ENCODE results near the gene VCAN. TPM values are rescaled to one million over a fixed set of nuclear protein-coding genes. Genes with fewer than 3 reads are reported as not detected.

The VCAN gene
- under 0.01 TPM in 1 of 2 replicates, not detected in the other for total RNA-seq (2014; rRNA removed; shearing (Covaris generic))
- not detected in 2 replicates for total RNA-seq (2022)
- percentile 5 among the genes with signal in this experiment for Bru-seq, nascent RNA
- BruChase-seq, experiment 1, labeled RNA remaining after a 6-hour chase, result percentile 2 among the genes with signal in this experiment
- percentile 8 among the genes with signal in this experiment for BruChase-seq, experiment 2, labeled RNA remaining after a 2-hour chase
- long read RNA-seq, result 0 reads

- intact Hi-C loops (cut with micrococcal nuclease; ENCODE audit: unreplicated experiment), result no loop called here
- no peak within 1 kb of the TSS for H3K4me2 ChIP-seq (ENCODE audit: low read length)
- no peak within 1 kb of the TSS for H2AFZ ChIP-seq (ENCODE audit: low read length)
- H3K79me2 ChIP-seq (ENCODE audit: insufficient read depth, low read depth, low read length), result no peaks in the 10 kb centered on the region
- H3K4me3 ChIP-seq (ENCODE audit: low read depth, low read length, poor library complexity, severe bottlenecking), result no peak within 1 kb of the TSS
- CTCF ChIA-PET (ENCODE audit: unreplicated experiment), result no interaction called here
- POLR2A ChIA-PET, result interaction anchor here (0.7 kb wide), 1 partner anchor 549 kb away, joined by 3 read pairs; no protein-coding TSS in a partner anchor
- no peaks in the 10 kb centered on the region for H3K4me1 ChIP-seq (ENCODE audit: insufficient read depth, low read length, poor library complexity, severe bottlenecking)
- H4K20me1 ChIP-seq (ENCODE audit: insufficient read depth, low read length), result no peaks in the 10 kb centered on the region
- no peaks in the 10 kb centered on the region for H3K9me2 ChIP-seq (ENCODE audit: insufficient read depth, low read length)
- no peak within 1 kb of the TSS for H3K27ac ChIP-seq (ENCODE audit: low read depth, low read length, poor library complexity, severe bottlenecking)
- no peaks in the 10 kb centered on the region for H3K9me3 ChIP-seq (ENCODE audit: low read length)
- H3K36me3 ChIP-seq (ENCODE audit: insufficient read depth, low read length), result no peaks in the 10 kb centered on the region
- TF ChIP-seq, protein P1, sequence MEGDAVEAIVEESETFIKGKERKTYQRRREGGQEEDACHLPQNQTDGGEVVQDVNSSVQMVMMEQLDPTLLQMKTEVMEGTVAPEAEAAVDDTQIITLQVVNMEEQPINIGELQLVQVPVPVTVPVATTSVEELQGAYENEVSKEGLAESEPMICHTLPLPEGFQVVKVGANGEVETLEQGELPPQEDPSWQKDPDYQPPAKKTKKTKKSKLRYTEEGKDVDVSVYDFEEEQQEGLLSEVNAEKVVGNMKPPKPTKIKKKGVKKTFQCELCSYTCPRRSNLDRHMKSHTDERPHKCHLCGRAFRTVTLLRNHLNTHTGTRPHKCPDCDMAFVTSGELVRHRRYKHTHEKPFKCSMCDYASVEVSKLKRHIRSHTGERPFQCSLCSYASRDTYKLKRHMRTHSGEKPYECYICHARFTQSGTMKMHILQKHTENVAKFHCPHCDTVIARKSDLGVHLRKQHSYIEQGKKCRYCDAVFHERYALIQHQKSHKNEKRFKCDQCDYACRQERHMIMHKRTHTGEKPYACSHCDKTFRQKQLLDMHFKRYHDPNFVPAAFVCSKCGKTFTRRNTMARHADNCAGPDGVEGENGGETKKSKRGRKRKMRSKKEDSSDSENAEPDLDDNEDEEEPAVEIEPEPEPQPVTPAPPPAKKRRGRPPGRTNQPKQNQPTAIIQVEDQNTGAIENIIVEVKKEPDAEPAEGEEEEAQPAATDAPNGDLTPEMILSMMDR (conservative IDR thresholded peaks at IDR 0.05; ENCODE audit: low read length), result no peak
- no peak for TF ChIP-seq EZH2phosphoT487 (IDR thresholded peaks at IDR 0.05; ENCODE audit: borderline replicate concordance, low read depth, low read length)
- DNase-seq (ENCODE audit: low spot score), result no peak
- BruUV-seq (replicated peaks), result no TSS peak
Observed at GRCh38 chr5:83471405-83472212, at the start of gene VCAN. TSS of gene VCAN (plus strand) at chr5:83471744. CDS start at chr5:83483519, 11,775 bp downstream.

DNA sequence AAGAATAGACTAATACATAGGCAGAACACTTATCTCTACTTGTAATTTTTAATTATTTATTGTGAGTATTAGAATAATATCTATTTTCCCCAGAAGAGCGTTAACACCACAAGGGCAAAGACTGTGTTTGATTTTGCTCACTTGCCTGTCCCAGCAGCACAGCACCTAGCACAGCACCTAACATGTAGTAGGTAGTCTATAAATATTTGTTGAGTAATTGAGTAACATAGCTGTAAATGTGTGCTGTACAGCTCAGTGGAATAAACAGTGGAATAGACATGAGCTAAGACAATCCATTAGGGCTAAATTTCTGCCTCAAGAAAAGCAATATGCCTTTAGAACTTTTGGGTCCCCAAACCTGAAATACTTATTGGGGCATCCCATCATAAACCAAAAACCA is 49.3 kb upstream of the VCAN start:
- TF ChIP-seq, protein P1 (conservative IDR thresholded peaks at IDR 0.05; ENCODE audit: low read length), result no peak
- no peak for TF ChIP-seq EZH2phosphoT487 (IDR thresholded peaks at IDR 0.05; ENCODE audit: borderline replicate concordance, low read depth, low read length)
- no peaks in the 10 kb centered on the region for H3K9me2 ChIP-seq (ENCODE audit: insufficient read depth, low read length)
- H3K4me2 ChIP-seq (ENCODE audit: low read length), result no peak overlapping the region
- BruUV-seq (replicated peaks), result no TSS peak
- no peak overlapping the region for H3K4me3 ChIP-seq (ENCODE audit: low read depth, low read length, poor library complexity, severe bottlenecking)
- H4K20me1 ChIP-seq (ENCODE audit: insufficient read depth, low read length), result no peaks in the 10 kb centered on the region
- H3K4me1 ChIP-seq (ENCODE audit: insufficient read depth, low read length, poor library complexity, severe bottlenecking), result no peaks in the 10 kb centered on the region
- H3K27ac ChIP-seq (ENCODE audit: low read depth, low read length, poor library complexity, severe bottlenecking), result no peak overlapping the region
- CTCF ChIA-PET (ENCODE audit: unreplicated experiment), result no interaction called here
- H3K79me2 ChIP-seq (ENCODE audit: insufficient read depth, low read depth, low read length), result no peaks in the 10 kb centered on the region
- H3K9me3 ChIP-seq (ENCODE audit: low read length), result no peaks in the 10 kb centered on the region
- DNase-seq (ENCODE audit: low spot score), result no peak
- no peaks in the 10 kb centered on the region for H3K36me3 ChIP-seq (ENCODE audit: insufficient read depth, low read length)
- intact Hi-C loops (cut with micrococcal nuclease; ENCODE audit: unreplicated experiment), result no loop called here
- POLR2A ChIA-PET, result no interaction called here
- no peak overlapping the region for H2AFZ ChIP-seq (ENCODE audit: low read length)

- ChIA-PET POLR2A (no interaction called here), CTCF (ENCODE audit: unreplicated experiment) (no interaction called here)
- no peak for DNase-seq (ENCODE audit: low spot score)
- TF ChIP-seq, protein P1 (conservative IDR thresholded peaks at IDR 0.05; ENCODE audit: low read length), result no peak
- TF ChIP-seq EZH2phosphoT487 (IDR thresholded peaks at IDR 0.05; ENCODE audit: borderline replicate concordance, low read depth, low read length), result no peak
- Histone ChIP-seq H3K9me2 (ENCODE audit: insufficient read depth, low read length) (no peaks in the 10 kb centered on the region), H3K9me3 (ENCODE audit: low read length) (no peaks in the 10 kb centered on the region), H2AFZ (ENCODE audit: low read length) (no peak overlapping the region), H3K4me1 (ENCODE audit: insufficient read depth, low read length, poor library complexity, severe bottlenecking) (no peaks in the 10 kb centered on the region), H3K4me3 (ENCODE audit: low read depth, low read length, poor library complexity, severe bottlenecking) (no peak overlapping the region), H3K4me2 (ENCODE audit: low read length) (no peak overlapping the region), H4K20me1 (ENCODE audit: insufficient read depth, low read length) (no peaks in the 10 kb centered on the region), H3K36me3 (ENCODE audit: insufficient read depth, low read length) (no peaks in the 10 kb centered on the region), H3K79me2 (ENCODE audit: insufficient read depth, low read depth, low read length) (no peaks in the 10 kb centered on the region), H3K27ac (ENCODE audit: low read depth, low read length, poor library complexity, severe bottlenecking) (no peak overlapping the region)
- no TSS peak for BruUV-seq (replicated peaks)
- intact Hi-C loops (cut with micrococcal nuclease; ENCODE audit: unreplicated experiment), result no loop called here
Observed at GRCh38 chr5:83426855-83427254, 44.7 kb upstream of the VCAN start.
